GM12878 (cell line): Measurements from ENCODE around the gene CCDC88C. TPM values are rescaled to one million over a fixed set of nuclear protein-coding genes. Genes with fewer than 3 reads are reported as not detected.

ENCODE experiments used
- BRCA1 ChIP-seq: IDR thresholded peaks from 2 replicates; pipeline ENCODE4 v1.6.1; 2011; ENCODE audit warnings: low read depth, low read length, improper control_type of control experiment
- CHD1 ChIP-seq: IDR thresholded peaks from 2 replicates; pipeline ENCODE4 v1.6.1; 2012; ENCODE audit warnings: low read depth, low read length, improper control_type of control experiment
- EED ChIP-seq: sonication (generic); IDR thresholded peaks from 2 replicates; pipeline ENCODE4 v1.6.1; 2016; ENCODE audit warnings: antibody characterized with exemption, low read depth
- MYB ChIP-seq: fragments of 150-350 bp; IDR thresholded peaks from 2 replicates; pipeline ENCODE4 v1.6.1; 2014; ENCODE audit warnings: mild to moderate bottlenecking, low read depth, low read length, borderline replicate concordance
- SREBF1 ChIP-seq: IDR thresholded peaks from 2 replicates; pipeline ENCODE4 v1.6.1; 2012; ENCODE audit warnings: mild to moderate bottlenecking, low read length
- SUZ12 ChIP-seq: fragments of 200-600 bp; sonication (generic); IDR thresholded peaks from one replicate; pipeline ENCODE4 v1.6.1; 2018; ENCODE audit warnings: antibody characterized with exemption, mild to moderate bottlenecking; ENCODE audit not compliant: unreplicated experiment
- USF1 ChIP-seq: IDR thresholded peaks from 2 replicates; pipeline ENCODE4 v1.6.1; 2011; ENCODE audit warnings: borderline replicate concordance, low read depth, mild to moderate bottlenecking, moderate library complexity, mixed read lengths, low read length; ENCODE audit not compliant: insufficient read depth; ENCODE audit errors: extremely low read length
- WRNIP1 ChIP-seq: IDR thresholded peaks from 2 replicates; pipeline ENCODE4 v1.6.1; 2011; ENCODE audit warnings: low read depth, low read length, improper control_type of control experiment, borderline replicate concordance
- ZNF207 ChIP-seq: fragments of 450-650 bp; IDR thresholded peaks from 2 replicates; pipeline ENCODE4 v1.6.1; 2014; ENCODE audit warnings: antibody characterized with exemption, mild to moderate bottlenecking, borderline replicate concordance
- ZNF274 ChIP-seq: IDR thresholded peaks from one replicate; pipeline ENCODE4 v1.8.0; 2011; ENCODE audit not compliant: insufficient read length, insufficient read depth
- polyA plus RNA-seq, 11 experiments: library from polyadenylated mRNA; depleted of rRNA in 4 of 11; unstranded in 6 of 11; stranded (reverse) in 5 of 11; fragments of >200 nt; fragmentation: Nextera tagmentation in 4 of 11; fragmentation: Illumina TruSeq in 1 of 11; extraction: Ambion mirVana in 4 of 11; extraction: Trizol in 1 of 11; gene quantifications; 1 replicate in 1 of 11; 2 replicates in 10 of 11; pipeline versions ENCODE4 v1.2.1 to v1.2.3, GENCODE V29; 2011 to 2016; ENCODE audit warnings: inconsistent platforms in 2 of 11, missing spikeins in 2 of 11, low read depth in 1 of 11
- total RNA-seq, 4 experiments: library from RNA; depleted of rRNA in 3 of 4; stranded (reverse); fragments of >200 nt in 3 of 4; fragmentation: Illumina TruSeq in 1 of 4; extraction: Trizol in 1 of 4; gene quantifications; 2 replicates each; pipeline versions ENCODE4 v1.2.1 to v1.2.3, GENCODE V29; 2013 to 2021
- TF ChIP-seq, protein P1 (sequence below): IDR thresholded peaks from 2 replicates; pipeline ENCODE4 v1.6.1; 2011; ENCODE audit warnings: low read depth, low read length, improper control_type of control experiment, borderline replicate concordance
- TF ChIP-seq, protein P2 (sequence below): IDR thresholded peaks from 2 replicates; pipeline ENCODE4 v1.6.1; 2012; ENCODE audit warnings: improper control_type of control experiment, low read depth, low read length; ENCODE audit not compliant: insufficient replicate concordance
- TF ChIP-seq, protein P3 (sequence below): IDR thresholded peaks from 2 replicates; pipeline ENCODE4 v1.6.1; 2011; ENCODE audit warnings: borderline replicate concordance, low read depth, mild to moderate bottlenecking, moderate library complexity, low read length; ENCODE audit not compliant: insufficient read depth, poor library complexity, severe bottlenecking
- TF ChIP-seq, protein P4 (sequence below): fragments of 450-650 bp; formaldehyde crosslinking; IDR thresholded peaks from 2 replicates; pipeline ENCODE4 v1.5.0; 2022; ENCODE audit warnings: mild to moderate bottlenecking, missing genetic modification characterization

The CCDC88C gene
- total and polyA plus RNA-seq, 10 of the 15 experiments (the other 5 are each of a cell fraction or from before 2014, with no cell fraction given) = 4.0 to 79.6 (median 36.6) TPM

DNA sequence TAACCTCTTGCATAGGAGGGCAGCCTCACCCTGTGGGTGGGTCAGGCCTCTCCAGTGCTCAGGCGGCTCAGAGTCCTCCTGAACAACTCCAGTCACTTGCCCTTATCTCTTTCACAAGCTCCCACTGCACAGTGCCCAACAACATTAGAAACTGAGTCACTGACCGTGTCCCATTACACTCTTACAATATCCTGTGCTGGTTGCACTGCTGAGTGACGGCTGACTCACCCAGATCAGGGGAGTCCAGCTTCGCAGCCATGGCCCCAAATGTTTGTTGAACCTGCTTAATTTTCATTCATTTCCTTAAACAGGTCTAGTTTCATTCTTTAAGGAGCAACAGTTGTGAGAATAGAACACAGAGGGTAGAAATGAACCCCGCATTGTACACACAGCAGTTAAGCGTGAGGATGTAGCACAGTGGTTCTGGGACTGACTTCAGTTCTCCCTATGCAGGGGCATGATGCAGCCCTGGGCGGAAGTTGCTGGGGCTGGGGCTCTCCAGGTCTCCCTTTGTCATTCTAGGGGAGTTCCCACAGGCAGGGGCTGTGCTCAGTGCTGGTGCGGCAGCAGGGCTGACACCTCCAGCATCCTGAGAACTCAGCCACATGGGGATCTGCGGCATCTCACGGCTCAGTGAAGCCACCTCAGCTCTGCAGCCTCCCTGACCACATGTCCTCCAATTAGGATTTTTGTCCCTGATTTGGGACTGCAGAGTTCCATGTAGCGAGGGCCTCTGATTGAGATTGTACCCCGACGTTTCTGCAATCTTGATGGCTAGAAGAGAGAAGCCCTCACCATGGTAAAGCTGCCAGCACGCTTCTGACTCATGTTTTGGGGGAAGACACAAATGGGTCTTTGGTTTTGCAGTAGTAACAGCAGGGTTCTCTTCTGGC, 189.3 kb downstream of the CCDC88C start (continued):
- TF ChIP-seq, protein P1, sequence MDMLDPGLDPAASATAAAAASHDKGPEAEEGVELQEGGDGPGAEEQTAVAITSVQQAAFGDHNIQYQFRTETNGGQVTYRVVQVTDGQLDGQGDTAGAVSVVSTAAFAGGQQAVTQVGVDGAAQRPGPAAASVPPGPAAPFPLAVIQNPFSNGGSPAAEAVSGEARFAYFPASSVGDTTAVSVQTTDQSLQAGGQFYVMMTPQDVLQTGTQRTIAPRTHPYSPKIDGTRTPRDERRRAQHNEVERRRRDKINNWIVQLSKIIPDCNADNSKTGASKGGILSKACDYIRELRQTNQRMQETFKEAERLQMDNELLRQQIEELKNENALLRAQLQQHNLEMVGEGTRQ = no peak
- TF ChIP-seq EED (peak; percentile 96), WRNIP1 (no peak), SREBF1 (no peak), CHD1 (no peak), ZNF207 (peak; percentile 27; the same call in 1 of the 2 replicates), ZNF274 (no peak), SUZ12 (no peak), MYB (no peak), BRCA1 (no peak), USF1 (no peak)
- TF ChIP-seq, protein P2, sequence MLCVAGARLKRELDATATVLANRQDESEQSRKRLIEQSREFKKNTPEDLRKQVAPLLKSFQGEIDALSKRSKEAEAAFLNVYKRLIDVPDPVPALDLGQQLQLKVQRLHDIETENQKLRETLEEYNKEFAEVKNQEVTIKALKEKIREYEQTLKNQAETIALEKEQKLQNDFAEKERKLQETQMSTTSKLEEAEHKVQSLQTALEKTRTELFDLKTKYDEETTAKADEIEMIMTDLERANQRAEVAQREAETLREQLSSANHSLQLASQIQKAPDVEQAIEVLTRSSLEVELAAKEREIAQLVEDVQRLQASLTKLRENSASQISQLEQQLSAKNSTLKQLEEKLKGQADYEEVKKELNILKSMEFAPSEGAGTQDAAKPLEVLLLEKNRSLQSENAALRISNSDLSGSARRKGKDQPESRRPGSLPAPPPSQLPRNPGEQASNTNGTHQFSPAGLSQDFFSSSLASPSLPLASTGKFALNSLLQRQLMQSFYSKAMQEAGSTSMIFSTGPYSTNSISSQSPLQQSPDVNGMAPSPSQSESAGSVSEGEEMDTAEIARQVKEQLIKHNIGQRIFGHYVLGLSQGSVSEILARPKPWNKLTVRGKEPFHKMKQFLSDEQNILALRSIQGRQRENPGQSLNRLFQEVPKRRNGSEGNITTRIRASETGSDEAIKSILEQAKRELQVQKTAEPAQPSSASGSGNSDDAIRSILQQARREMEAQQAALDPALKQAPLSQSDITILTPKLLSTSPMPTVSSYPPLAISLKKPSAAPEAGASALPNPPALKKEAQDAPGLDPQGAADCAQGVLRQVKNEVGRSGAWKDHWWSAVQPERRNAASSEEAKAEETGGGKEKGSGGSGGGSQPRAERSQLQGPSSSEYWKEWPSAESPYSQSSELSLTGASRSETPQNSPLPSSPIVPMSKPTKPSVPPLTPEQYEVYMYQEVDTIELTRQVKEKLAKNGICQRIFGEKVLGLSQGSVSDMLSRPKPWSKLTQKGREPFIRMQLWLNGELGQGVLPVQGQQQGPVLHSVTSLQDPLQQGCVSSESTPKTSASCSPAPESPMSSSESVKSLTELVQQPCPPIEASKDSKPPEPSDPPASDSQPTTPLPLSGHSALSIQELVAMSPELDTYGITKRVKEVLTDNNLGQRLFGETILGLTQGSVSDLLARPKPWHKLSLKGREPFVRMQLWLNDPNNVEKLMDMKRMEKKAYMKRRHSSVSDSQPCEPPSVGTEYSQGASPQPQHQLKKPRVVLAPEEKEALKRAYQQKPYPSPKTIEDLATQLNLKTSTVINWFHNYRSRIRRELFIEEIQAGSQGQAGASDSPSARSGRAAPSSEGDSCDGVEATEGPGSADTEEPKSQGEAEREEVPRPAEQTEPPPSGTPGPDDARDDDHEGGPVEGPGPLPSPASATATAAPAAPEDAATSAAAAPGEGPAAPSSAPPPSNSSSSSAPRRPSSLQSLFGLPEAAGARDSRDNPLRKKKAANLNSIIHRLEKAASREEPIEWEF = no peak
- TF ChIP-seq, protein P3, sequence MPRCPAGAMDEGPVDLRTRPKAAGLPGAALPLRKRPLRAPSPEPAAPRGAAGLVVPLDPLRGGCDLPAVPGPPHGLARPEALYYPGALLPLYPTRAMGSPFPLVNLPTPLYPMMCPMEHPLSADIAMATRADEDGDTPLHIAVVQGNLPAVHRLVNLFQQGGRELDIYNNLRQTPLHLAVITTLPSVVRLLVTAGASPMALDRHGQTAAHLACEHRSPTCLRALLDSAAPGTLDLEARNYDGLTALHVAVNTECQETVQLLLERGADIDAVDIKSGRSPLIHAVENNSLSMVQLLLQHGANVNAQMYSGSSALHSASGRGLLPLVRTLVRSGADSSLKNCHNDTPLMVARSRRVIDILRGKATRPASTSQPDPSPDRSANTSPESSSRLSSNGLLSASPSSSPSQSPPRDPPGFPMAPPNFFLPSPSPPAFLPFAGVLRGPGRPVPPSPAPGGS = peak; percentile 88
- TF ChIP-seq, protein P4, sequence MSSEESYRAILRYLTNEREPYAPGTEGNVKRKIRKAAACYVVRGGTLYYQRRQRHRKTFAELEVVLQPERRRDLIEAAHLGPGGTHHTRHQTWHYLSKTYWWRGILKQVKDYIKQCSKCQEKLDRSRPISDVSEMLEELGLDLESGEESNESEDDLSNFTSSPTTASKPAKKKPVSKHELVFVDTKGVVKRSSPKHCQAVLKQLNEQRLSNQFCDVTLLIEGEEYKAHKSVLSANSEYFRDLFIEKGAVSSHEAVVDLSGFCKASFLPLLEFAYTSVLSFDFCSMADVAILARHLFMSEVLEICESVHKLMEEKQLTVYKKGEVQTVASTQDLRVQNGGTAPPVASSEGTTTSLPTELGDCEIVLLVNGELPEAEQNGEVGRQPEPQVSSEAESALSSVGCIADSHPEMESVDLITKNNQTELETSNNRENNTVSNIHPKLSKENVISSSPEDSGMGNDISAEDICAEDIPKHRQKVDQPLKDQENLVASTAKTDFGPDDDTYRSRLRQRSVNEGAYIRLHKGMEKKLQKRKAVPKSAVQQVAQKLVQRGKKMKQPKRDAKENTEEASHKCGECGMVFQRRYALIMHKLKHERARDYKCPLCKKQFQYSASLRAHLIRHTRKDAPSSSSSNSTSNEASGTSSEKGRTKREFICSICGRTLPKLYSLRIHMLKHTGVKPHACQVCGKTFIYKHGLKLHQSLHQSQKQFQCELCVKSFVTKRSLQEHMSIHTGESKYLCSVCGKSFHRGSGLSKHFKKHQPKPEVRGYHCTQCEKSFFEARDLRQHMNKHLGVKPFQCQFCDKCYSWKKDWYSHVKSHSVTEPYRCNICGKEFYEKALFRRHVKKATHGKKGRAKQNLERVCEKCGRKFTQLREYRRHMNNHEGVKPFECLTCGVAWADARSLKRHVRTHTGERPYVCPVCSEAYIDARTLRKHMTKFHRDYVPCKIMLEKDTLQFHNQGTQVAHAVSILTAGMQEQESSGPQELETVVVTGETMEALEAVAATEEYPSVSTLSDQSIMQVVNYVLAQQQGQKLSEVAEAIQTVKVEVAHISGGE (CRISPR knock-in tag) = no peak
